ENCODE data around the gene PCBP3.

The PCBP3 gene

GRCh38 chr21:45982758-45983648 is 339.5 kb downstream of the PCBP3 start:
- no peak for DNase-seq (ENCODE audit: low read depth)

GRCh38 chr21:45983649-45983965 is 340.1 kb downstream of the PCBP3 start:
- no peak for DNase-seq (ENCODE audit: low read depth)

- no peak for DNase-seq (ENCODE audit: low read depth)
Measured at GRCh38 chr21:45983981-45984551, 340.5 kb downstream of the PCBP3 start.

DNA sequence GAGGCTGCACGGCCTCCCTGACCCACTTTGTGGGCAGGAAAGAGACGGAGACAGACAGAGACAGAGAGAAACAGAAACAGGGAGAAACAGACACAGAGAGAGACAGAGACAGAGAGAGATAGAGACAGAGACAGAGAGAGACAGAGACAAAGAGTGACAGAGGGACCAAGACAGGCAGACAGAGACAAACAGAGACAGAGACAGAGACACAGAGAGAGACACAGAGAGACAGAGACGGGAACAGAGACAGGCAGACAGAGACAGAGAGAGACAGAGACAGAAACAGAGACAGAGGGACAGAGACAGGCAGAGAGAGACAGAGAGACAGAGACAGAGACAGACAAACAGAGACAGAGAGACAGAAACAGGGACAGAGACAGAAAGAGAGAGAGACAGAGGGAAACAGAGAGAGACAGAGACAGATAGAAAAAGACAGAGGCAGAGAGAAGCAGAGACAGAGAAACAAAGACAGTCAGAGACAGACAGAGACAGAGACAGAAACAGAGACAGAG is 341.1 kb downstream of the PCBP3 start:
- no peak for DNase-seq (ENCODE audit: low read depth)

DNA sequence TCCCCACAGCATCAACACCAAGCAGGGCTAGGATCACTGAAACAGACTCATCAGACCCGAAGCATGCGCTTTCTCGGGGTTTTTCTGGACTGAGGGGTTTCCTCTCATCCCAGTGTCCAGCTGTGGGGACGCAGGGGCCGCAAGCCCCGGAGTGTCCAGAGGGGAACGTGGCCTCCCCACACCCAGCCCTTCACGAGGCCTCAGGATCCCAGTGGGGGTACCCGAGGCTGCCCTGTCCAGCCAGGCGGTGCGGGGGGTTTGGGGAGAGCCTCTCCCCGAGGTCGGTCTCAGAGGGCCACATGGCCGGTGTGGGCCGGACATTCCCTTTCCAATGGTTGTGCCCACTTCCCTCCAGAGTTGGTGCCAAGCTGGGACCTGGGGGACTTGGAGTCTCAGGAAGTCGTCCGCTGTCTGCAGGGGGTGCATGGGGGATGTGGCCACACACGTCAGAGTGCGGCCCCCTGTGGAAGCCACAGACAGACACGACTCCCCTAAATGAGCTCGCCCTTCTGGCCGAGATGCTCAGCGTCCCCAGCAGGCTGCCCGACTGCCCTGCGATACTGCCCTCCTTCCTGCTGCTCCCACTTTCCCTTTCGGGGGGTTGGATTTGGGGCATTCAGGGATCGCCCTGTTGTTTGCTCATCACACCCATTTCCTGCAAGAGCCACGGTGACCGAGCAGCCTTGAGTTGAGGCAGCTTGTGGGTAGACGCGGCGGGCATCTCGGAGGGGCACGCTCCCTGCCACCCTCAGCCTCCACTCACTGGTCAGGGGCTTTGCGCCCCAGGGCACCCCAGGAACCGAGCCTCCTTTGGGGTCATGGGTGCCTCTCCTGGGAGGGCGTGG is 342.2 kb downstream of the PCBP3 start:
- no peak for DNase-seq (ENCODE audit: low read depth)

DNA sequence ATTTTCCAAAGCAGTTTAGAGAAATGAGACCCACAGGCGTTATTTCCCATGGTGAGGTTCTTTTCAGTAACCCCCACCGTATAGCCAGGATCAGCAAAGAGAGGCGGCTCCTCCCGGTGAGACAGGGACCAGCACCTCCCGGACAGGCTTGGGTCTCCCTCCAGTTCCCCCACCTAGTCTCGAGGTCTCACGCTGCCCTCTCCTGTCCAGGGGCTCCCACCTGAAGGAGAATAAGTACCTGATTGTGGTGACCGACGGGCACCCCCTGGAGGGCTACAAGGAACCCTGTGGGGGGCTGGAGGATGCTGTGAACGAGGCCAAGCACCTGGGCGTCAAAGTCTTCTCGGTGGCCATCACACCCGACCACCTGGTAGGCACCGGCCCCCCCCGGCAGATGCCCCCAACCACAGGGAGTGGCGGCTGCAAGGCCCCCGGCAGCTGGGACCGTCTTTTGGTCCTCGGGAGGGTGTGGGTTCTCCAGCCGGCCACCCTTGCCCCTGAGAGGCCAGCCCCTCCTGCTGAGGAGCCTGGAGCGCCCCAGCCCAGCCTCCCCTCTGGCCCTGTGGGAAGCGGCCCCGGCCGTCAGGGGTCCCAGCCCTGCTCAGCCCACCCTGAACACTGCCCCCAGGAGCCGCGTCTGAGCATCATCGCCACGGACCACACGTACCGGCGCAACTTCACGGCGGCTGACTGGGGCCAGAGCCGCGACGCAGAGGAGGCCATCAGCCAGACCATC is 343.0 kb downstream of the PCBP3 start:
- DNase-seq (ENCODE audit: low read depth) = no peak

- DNase-seq (ENCODE audit: low read depth) = no peak
Measured at GRCh38 chr21:45987121-45987711, 343.7 kb downstream of the PCBP3 start.

GRCh38 chr21:45988366-45989347 is 345.1 kb downstream of the PCBP3 start:
- DNase-seq (ENCODE audit: low read depth) = no peak

GRCh38 chr21:45989355-45990048 is 346.0 kb downstream of the PCBP3 start:
- no peak for DNase-seq (ENCODE audit: low read depth)

- no peak for DNase-seq (ENCODE audit: low read depth)
Measured at GRCh38 chr21:45990049-45990711, 346.7 kb downstream of the PCBP3 start.

DNA sequence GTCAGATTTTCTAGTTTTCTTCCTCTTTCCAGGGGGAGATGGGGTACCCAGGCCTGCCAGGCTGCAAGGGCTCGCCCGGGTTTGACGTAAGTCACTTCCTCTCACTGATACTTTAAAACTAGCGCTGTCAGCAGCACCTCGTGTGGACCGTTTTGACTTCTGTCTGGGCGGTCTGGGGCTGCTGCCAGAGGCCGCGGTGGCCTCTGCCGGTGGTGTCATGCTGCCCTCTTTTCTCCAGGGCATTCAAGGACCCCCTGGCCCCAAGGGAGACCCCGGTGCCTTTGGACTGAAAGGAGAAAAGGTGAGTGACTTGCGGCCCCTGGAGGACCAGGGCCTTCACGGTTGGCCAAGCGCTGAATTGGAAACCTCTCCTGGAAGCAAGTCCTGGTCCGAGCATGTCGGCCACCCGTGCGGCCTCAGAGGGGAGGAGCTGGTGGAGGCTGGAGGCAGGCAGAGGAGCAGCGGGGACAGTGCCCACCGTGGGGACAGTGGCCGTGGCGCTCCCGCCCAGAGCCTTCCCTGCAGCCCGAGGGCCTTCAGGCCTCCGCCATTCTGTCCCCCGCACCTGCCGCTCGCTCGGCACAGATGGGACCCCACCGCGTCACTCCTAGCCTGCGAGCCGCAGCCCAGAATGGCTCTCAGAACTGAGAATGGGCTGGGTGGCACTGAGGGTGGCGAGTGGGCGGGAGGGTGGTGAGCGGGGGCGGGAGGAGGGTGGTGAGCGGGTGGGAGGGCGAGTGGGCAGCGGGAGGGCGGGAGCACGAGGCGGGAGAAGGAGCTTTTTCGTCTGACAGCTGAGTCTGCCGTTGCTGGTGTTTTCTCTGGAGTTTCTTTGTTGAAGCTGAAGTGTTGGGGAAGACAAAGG is 347.4 kb downstream of the PCBP3 start:
- DNase-seq (ENCODE audit: low read depth) = no peak

- no peak for DNase-seq (ENCODE audit: low read depth)
Measured at GRCh38 chr21:45991606-45992300, 348.2 kb downstream of the PCBP3 start.
